Activated T-cell treated with anti-CD3 and anti-CD28 coated beads, Interleukin-2, amount 50 U/mL, for 24 hours (primary cell): ENCODE measurements around the gene RBM19.
A peak's percentile ranks its signal among the peaks of the same experiment; 100 is the strongest.
"Not testable (repeated sequence)": the region's sequence is repeated elsewhere in the genome, so short reads cannot be mapped to it uniquely, and the experiment has no call there.

Experiments
- DNase-seq: peaks from one replicate; pipeline ENCODE4 v3.0.0-alpha.2; 2020
- H3K27ac Mint-ChIP-seq: 2 replicates; pipeline ENCODE4 v1.8.0; 2020; ENCODE audit warnings: mild to moderate bottlenecking, mixed read lengths
- H3K27me3 Mint-ChIP-seq: 2 replicates; pipeline ENCODE4 v1.8.0; 2020; ENCODE audit warnings: mixed read lengths
- H3K36me3 Mint-ChIP-seq: 2 replicates; pipeline ENCODE4 v1.8.0; 2020; ENCODE audit warnings: low read depth, mixed read lengths
- H3K4me1 Mint-ChIP-seq: 2 replicates; pipeline ENCODE4 v1.8.0; 2020; ENCODE audit warnings: low read depth, mixed read lengths
- H3K4me3 Mint-ChIP-seq: 2 replicates; pipeline ENCODE4 v1.8.0; 2020; ENCODE audit warnings: mild to moderate bottlenecking, moderate library complexity, mixed read lengths
- H3K9me3 Mint-ChIP-seq: 2 replicates; pipeline ENCODE4 v1.8.0; 2020; ENCODE audit warnings: mixed read lengths

Gene RBM19

DNA sequence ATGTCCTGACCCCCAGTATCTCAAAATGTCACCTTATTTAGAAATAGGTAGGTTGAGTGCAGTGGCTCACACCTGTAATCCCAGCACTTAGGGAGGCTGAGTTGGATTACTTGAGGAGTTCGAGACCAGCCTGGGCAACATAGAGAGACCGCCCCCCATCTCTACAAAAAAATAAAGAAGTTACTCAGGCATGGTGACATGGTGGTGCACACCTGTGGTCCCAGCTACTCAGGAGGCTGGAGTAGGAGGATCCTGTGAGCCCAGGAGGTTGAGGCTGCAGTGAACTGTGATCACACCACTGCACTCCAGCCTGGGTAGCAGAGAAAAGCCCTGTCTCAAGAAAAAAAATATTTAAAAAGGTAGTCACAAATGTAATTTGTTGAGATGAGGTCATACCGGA lies 27.9 kb upstream of the RBM19 start:
- Mint-ChIP-seq H3K36me3 (no peaks in the 10 kb centered on the region), H3K27me3 (peaks cover 77% of the 10 kb centered on the region), H3K27ac (no peak overlapping the region), H3K4me3 (no peak overlapping the region), H3K4me1 (no peaks in the 10 kb centered on the region), H3K9me3 (no peaks in the 10 kb centered on the region)
- no peak for DNase-seq

DNA sequence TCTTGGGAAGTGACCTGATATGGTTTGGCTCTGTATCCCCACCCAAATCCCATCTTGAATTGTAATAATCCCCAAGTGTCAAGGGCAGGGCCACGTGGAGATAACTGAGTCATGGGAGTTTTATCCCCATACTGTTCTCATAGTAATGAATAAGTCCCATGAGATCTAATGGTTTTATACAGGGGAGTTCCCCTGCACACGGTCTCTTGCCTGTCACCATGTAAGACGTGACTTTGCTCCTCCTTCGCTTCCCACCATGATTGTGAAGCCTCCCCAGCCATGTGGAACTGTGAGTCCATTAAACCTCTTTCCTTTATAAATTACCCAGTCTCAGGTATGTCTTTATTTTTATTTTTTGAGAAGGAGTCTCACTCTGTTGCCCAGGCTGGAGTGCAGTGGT lies 26.6 kb upstream of the RBM19 start:
- DNase-seq, H3K36me3 Mint-ChIP-seq, H3K4me3 Mint-ChIP-seq, H3K9me3 Mint-ChIP-seq, H3K27ac Mint-ChIP-seq, H3K4me1 Mint-ChIP-seq: not testable (repeated sequence)
- peaks cover 78% of the 10 kb centered on the region for H3K27me3 Mint-ChIP-seq

DNA sequence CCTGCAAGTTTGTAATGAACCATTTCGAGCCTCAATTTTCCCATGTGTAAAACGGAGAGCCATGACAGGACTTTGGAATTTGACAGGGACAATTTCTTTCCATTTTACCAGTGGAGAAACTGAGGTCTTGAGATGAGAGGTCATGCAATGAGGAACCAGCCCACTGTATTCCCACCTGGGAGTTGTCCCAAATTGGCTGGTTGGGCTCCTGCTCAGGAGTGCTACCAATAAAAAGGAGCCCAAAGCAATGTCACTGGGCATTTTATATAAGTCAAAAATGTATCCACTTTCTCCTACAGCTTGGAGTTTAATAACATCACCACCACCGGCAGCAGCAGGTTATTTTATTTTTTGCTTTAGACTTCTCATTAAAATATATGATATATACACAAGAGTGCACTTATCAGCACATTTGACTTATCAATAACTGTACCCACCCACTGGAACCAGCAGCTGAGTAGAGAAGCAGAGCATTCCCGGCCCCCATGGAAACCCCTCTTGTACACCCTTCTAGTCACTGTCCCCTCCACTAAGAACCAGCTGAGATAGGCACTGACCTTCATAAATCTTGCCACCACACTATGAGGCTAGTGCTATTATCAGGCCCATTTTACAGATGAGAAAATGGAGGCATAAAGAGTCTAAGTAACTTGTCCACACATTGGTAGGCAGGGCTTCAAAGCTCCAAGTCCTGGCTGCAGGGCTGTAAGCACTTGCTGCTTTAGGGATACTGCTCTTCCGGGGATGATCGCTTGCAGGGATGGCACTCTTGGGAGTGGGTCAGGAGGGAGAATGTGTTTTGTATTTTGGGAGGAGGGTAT lies 25.3 kb upstream of the RBM19 start:
- H3K27me3 Mint-ChIP-seq, result peaks cover 76% of the 10 kb centered on the region
- no peaks in the 10 kb centered on the region for H3K4me1 Mint-ChIP-seq
- H3K36me3 Mint-ChIP-seq, result no peaks in the 10 kb centered on the region
- H3K9me3 Mint-ChIP-seq, result no peaks in the 10 kb centered on the region
- no peak for DNase-seq
- no peak overlapping the region for H3K4me3 Mint-ChIP-seq
- no peak overlapping the region for H3K27ac Mint-ChIP-seq

DNA sequence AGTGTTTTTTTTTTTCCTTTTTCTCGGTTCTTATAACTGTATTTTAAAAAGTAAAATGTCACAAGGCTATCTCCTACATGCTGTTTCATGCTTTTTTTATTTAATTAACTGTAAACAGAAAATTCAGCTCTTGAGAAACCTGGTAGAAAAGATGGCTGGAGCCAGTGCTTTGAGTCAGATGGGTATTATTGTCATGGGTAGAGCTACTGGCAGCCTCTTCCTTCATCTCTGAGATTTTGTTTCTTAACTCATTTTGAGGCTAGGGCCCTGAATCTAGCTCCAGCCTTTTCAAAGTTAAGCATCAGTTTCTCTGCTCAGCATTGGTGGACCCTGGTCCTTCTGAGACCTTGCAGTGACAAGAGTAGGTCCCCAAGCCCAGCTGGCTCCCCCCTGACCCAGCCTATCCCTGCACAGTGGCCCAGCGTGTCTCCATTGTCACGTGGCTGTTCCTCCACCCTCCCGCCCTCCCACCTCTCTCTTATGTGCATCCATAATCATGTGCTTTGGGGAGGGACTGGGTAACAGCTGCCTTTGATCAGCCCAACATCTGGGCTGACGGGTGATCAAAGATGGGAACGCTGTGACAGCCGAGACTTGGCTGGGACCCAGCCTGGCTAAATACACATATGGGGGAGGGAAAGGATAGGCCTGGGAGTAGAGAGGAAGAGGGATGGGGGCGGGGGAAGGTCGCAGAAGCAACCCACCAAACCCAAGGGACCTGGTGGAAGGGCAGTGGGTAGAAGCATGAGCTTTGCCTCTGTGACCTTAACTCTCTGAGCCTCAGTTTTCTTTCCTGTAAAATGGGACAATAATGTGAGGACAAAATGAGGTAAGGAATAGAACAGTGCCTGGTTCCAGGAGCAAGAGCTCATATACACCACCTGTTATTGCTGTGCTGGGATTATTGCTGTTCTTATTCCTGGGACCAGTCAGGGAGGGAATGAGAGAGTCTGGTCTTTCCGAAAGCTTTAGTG lies 24.4 kb upstream of the RBM19 start:
- no peaks in the 10 kb centered on the region for H3K4me1 Mint-ChIP-seq
- H3K4me3 Mint-ChIP-seq, result no peak overlapping the region
- H3K27me3 Mint-ChIP-seq, result peaks cover 68% of the 10 kb centered on the region
- no peaks in the 10 kb centered on the region for H3K9me3 Mint-ChIP-seq
- H3K36me3 Mint-ChIP-seq, result no peaks in the 10 kb centered on the region
- H3K27ac Mint-ChIP-seq, result no peak overlapping the region
- no peak for DNase-seq

DNA sequence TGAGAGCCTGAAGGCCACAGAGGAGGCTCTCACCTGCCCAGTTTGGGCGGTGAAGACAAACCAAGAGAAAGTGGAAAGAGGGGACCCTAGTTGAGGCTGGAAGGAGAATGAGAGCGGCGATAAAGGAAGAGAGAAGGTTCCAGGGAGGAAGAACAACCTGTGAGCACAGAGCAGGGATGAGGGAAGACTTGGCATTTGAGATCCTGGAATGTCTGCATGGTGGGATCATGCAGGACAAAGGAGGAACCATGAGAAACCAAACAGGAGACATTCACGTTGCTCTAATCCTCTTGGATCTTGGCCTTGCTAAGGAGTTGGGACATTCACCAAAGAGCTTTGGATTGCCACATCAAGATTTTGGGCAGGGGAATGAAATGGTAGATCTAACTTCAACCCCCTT lies 22.9 kb upstream of the RBM19 start:
- H3K27ac Mint-ChIP-seq, result no peak overlapping the region
- H3K36me3 Mint-ChIP-seq, result no peaks in the 10 kb centered on the region
- H3K4me1 Mint-ChIP-seq, result no peaks in the 10 kb centered on the region
- no peak for DNase-seq
- H3K27me3 Mint-ChIP-seq, result peaks cover 60% of the 10 kb centered on the region
- no peaks in the 10 kb centered on the region for H3K9me3 Mint-ChIP-seq
- H3K4me3 Mint-ChIP-seq, result no peak overlapping the region

DNA sequence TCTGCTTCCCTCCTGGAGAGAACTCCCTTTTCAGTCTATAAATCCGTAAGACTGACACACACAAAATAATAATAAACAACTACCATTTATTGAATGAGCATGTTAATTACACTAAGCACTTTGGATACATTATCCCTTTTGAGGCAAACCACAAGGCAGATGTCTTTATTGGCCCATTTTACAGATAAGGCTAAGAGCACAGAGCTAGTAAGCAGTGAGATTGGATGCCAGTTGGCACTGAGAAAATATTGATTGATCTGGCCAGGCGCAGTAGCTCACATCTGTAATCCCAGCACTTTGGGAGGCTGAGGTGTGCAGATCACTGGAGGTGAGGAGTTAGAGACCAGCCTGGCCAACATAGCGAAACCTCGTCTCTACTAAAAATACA lies 21.9 kb upstream of the RBM19 start:
- Mint-ChIP-seq H3K4me3 (no peak overlapping the region), H3K9me3 (no peaks in the 10 kb centered on the region), H3K4me1 (no peaks in the 10 kb centered on the region), H3K27ac (no peak overlapping the region), H3K36me3 (no peaks in the 10 kb centered on the region), H3K27me3 (peaks cover 55% of the 10 kb centered on the region)
- DNase-seq, result no peak

DNA sequence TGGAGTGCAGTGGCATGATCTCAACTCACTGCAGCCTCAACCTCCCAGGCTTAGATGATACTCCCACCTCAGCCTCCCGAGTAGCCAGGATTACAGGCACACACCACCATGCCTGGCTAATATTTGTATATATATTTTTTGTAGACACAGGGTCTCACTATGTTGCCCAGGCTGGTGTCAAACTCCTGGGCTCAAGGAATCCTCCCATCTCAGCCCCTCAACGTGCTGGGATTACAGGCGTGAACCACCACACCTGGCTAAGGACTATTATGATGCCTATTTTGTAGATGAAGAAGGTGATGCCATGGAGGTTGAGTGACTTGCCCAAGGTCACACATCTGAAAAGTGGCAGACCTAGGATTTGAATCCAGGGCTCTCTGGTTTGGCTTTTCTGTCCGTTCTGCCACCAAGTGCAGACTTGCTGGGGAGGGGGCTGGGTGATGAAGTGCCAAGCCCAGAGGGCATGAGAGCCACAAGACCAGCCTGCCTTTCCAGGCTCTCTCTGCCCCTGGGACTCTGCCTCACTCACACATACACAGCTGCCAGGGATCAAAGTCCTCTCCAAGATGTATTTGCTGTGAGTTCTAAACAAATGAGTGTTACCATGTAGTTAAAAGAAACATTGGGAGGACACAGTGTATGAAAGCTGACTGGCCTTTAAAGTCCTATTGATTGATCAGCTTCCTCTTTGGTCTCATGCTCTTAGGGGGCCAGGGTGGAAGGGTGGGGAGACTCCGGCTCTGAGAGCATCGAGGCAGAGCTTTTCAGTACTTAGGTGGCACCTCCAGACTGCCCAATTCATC lies 21.3 kb upstream of the RBM19 start:
- DNase-seq, result no peak
- Mint-ChIP-seq H3K4me1 (no peaks in the 10 kb centered on the region), H3K27me3 (peaks cover 49% of the 10 kb centered on the region), H3K9me3 (no peaks in the 10 kb centered on the region), H3K4me3 (no peak overlapping the region), H3K36me3 (no peaks in the 10 kb centered on the region), H3K27ac (no peak overlapping the region)

DNA sequence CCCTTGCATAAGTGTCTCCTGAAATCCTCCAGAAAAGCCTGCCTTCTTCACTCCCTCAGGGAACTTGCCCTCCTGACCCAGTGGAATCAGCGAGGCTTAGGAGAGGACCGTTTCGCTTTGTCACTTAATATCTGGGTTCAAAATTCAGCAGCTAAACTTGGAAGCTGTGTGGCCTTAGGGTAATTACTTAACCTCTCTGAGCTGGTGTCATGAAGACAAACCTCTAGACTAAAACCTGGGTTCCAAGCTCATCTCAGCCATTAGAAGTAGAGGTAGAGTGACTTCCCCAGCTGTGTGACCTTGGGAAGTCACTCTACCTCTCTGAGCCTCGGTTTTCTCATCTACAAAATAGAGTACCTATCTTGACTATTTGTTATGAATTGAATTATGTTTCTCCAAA lies 18.3 kb upstream of the RBM19 start:
- DNase-seq, result no peak
- Mint-ChIP-seq H3K9me3 (no peaks in the 10 kb centered on the region), H3K27ac (no peak overlapping the region), H3K4me1 (no peaks in the 10 kb centered on the region), H3K4me3 (no peak overlapping the region), H3K27me3 (peaks cover 48% of the 10 kb centered on the region), H3K36me3 (no peaks in the 10 kb centered on the region)

DNA sequence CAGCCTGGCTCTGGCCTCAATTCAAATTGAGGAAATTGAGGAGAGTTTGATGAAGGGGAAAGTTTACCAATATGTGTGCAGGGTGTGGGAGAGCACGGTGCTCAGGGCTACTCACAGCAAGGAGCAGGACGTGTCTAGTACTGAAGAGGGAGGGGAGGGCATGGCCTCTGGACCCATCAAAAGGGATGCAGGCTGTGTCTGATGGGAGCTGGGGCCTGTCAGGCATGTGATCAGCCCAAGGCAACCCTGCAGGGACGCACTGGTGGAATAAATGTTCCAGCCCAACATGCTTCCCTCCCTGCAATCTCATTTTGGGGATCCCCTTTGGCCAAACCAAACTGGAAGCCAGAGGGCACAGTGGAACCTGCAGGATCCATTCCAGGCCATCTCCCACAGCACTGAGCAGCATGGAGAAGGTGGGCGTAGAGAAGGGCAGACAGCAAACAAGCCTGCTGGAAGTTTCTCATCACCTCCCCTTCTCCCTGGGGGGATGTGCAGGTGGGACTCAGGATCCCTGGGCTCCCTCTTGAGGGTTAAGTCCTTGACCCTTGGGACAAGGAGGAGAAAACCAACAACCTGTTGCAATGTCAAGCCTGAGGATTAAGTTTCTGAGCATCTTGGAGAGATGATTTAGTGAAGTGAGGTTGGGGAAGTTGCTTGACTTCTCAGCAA lies 17.8 kb upstream of the RBM19 start:
- no peak overlapping the region for H3K27ac Mint-ChIP-seq
- H3K9me3 Mint-ChIP-seq, result no peaks in the 10 kb centered on the region
- H3K4me3 Mint-ChIP-seq, result no peak overlapping the region
- H3K36me3 Mint-ChIP-seq, result no peaks in the 10 kb centered on the region
- DNase-seq, result no peak
- H3K4me1 Mint-ChIP-seq, result no peaks in the 10 kb centered on the region
- H3K27me3 Mint-ChIP-seq, result peaks cover 50% of the 10 kb centered on the region

DNA sequence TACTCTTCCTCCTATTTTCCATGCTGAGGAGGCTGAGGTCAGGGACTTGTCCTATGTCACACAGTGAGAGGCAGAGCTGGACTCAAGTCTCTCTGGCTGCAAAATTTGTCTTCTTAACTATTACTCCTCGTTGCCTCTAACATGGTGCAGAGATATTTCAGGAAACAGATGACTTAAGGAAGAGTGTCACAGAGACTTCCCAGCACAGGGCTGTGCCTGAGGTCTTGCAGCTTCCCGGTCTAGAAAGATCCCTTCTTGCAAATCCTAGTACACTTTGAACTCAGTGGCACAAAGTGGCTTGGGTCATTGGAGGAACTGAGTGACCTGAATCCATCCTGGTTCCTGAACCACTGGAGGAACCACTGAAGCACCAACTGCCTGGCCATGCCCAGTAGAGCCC lies 17.1 kb upstream of the RBM19 start:
- no peak overlapping the region for H3K27ac Mint-ChIP-seq
- no peaks in the 10 kb centered on the region for H3K4me1 Mint-ChIP-seq
- DNase-seq, result no peak
- no peaks in the 10 kb centered on the region for H3K36me3 Mint-ChIP-seq
- H3K9me3 Mint-ChIP-seq, result no peaks in the 10 kb centered on the region
- H3K27me3 Mint-ChIP-seq, result peaks cover 51% of the 10 kb centered on the region
- no peak overlapping the region for H3K4me3 Mint-ChIP-seq

DNA sequence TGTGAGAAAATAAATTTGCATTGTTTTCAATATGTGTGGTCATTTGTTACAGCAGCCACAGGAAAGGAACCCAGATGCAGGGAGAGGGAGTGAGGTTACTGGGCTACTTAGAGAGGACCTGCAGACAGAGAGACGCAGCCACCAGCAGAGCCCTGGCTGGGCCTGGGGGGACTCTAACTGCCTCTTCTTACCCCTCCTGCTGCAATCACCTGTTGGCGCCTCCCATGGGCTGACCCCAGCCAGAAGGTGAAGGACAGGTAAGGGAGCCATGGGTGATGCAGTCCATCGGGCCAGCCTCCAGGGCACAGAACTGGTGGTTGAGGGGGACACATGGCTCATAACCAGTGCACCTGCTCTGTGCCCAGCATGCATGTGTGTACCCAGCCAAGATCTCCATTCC lies 15.8 kb upstream of the RBM19 start:
- no peak for DNase-seq
- H3K27me3 Mint-ChIP-seq, result peaks cover 48% of the 10 kb centered on the region
- no peaks in the 10 kb centered on the region for H3K36me3 Mint-ChIP-seq
- H3K27ac Mint-ChIP-seq, result no peak overlapping the region
- no peak overlapping the region for H3K4me3 Mint-ChIP-seq
- H3K4me1 Mint-ChIP-seq, result no peaks in the 10 kb centered on the region
- no peaks in the 10 kb centered on the region for H3K9me3 Mint-ChIP-seq

DNA sequence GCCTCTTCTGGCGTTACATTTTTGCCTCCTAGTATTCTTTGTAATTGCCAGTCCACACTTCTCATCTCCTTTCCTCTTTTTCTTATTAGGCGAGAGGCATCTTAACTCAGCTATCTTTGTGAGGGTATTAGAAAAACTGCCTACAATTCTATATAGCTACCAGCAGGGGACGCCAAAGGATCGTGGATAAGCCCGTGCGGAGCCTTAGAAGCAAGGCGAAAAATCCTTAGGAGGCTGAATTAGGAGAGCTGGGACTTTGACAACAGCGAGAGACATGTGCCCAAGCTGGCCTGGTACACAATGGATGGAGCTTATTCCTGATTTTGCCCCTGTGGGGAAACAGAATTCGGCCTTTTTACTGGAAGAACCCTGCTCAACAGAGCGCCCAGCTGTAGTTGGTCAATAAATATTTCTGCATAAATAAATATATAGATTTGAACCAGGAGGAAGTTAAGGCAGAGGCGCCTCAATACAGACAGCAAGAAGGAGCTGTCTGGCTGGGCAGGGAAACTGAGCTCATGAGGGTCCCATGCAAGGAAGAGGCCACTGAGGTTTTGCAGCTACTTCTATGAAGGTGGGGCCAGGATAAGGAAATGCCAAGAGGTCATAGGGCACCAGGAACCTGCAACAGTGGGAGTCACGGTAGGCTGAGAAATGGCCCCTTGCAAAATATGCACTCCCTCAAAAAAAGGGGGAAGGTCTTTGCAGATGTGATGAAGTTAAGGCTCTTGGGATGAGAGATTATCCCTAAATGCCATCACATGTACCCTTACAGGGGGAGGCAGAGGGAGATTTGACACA lies 14.6 kb upstream of the RBM19 start:
- no peaks in the 10 kb centered on the region for H3K4me1 Mint-ChIP-seq

DNA sequence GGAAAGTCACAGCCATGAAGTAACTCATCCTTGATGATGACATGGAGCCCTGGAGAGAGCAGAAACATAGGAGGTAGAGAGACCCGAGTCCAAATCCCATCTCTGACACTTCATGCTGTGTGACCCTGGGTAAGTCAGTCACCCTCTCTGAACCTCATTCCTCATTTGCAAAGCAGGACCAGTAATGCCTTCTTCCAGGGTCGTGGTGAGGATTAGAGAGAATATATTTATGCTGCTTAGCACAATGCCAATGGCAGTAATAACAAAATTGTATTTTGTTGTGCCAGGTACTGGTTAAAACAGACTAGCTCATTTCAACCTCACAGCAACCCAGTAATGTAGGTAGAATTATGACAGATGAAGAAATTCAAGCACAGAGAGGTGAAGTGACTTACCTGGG lies 13.9 kb upstream of the RBM19 start:
- no peaks in the 10 kb centered on the region for H3K9me3 Mint-ChIP-seq
- H3K27ac Mint-ChIP-seq, result no peak overlapping the region
- H3K36me3 Mint-ChIP-seq, result no peaks in the 10 kb centered on the region
- H3K4me3 Mint-ChIP-seq, result no peak overlapping the region
- no peak for DNase-seq
- peaks cover 60% of the 10 kb centered on the region for H3K27me3 Mint-ChIP-seq
- no peaks in the 10 kb centered on the region for H3K4me1 Mint-ChIP-seq

More for the DNA sequence above, 14.6 kb upstream of the RBM19 start:
- Mint-ChIP-seq H3K27ac (no peak overlapping the region), H3K27me3 (peaks cover 55% of the 10 kb centered on the region), H3K36me3 (no peaks in the 10 kb centered on the region), H3K4me3 (no peak overlapping the region), H3K9me3 (no peaks in the 10 kb centered on the region)
- DNase-seq, result peak; percentile 39
